Astrocyte (in vitro differentiated cells and primary cell): Measurements from ENCODE around the gene NEBL. TPM values are rescaled to one million over a fixed set of nuclear protein-coding genes. Genes with fewer than 3 reads are reported as not detected.

Experiments used
- DNase-seq: peaks from one replicate; pipeline ENCODE4 v3.0.0-alpha.2; 2010; ENCODE audit warnings: low read depth
- FAIRE-seq: peaks from 2 replicates; lab custom pipeline; 2011; peaks lifted over from hg19 to GRCh38; lab: Jason Lieb, UNC
- H2AFZ ChIP-seq: 2 replicates; pipeline ENCODE4 v1.6.0; 2012; ENCODE audit warnings: low read depth, low read length, inconsistent platforms
- H3K27ac ChIP-seq: 2 replicates; pipeline ENCODE4 v1.5.1; 2011; ENCODE audit warnings: low read depth, low read length, inconsistent platforms
- H3K27me3 ChIP-seq: 2 replicates; pipeline ENCODE4 v1.6.0; 2011; ENCODE audit warnings: low read length, inconsistent platforms; ENCODE audit not compliant: insufficient read depth
- H3K36me3 ChIP-seq: 2 replicates; pipeline ENCODE4 v1.5.1; 2011; ENCODE audit warnings: low read length, inconsistent platforms; ENCODE audit not compliant: insufficient read depth
- H3K4me1 ChIP-seq: 2 replicates; pipeline ENCODE4 v1.5.1; 2011; ENCODE audit warnings: low read length, inconsistent platforms; ENCODE audit not compliant: insufficient read depth
- H3K4me2 ChIP-seq: 2 replicates; pipeline ENCODE4 v1.6.0; 2012; ENCODE audit warnings: low read length, inconsistent platforms
- H3K4me3 ChIP-seq: 2 replicates; pipeline ENCODE4 v1.5.1; 2011; ENCODE audit warnings: low read depth, mild to moderate bottlenecking, low read length, inconsistent platforms; ENCODE audit not compliant: insufficient read depth
- H3K79me2 ChIP-seq: 2 replicates; pipeline ENCODE4 v1.6.0; 2012; ENCODE audit warnings: mild to moderate bottlenecking, low read length, inconsistent platforms; ENCODE audit not compliant: insufficient read depth
- H3K9ac ChIP-seq: 2 replicates; pipeline ENCODE4 v1.6.0; 2012; ENCODE audit warnings: mild to moderate bottlenecking, low read length, inconsistent platforms
- H3K9me3 ChIP-seq: 2 replicates; pipeline ENCODE4 v1.5.1; 2012; ENCODE audit warnings: low read depth, mild to moderate bottlenecking, low read length, inconsistent platforms; ENCODE audit not compliant: insufficient read depth
- H4K20me1 ChIP-seq: 2 replicates; pipeline ENCODE4 v1.6.0; 2012; ENCODE audit warnings: low read length, inconsistent platforms; ENCODE audit not compliant: insufficient read depth
- H3K27ac Mint-ChIP-seq: one replicate; pipeline ENCODE4 v1.8.0; 2021; ENCODE audit warnings: mild to moderate bottlenecking, mixed read lengths; ENCODE audit not compliant: unreplicated experiment
- H3K27me3 Mint-ChIP-seq: one replicate; pipeline ENCODE4 v1.8.0; 2021; ENCODE audit warnings: low read depth, mixed read lengths; ENCODE audit not compliant: unreplicated experiment
- H3K36me3 Mint-ChIP-seq: one replicate; pipeline ENCODE4 v1.8.0; 2021; ENCODE audit warnings: low read depth, mixed read lengths; ENCODE audit not compliant: unreplicated experiment
- H3K4me1 Mint-ChIP-seq: one replicate; pipeline ENCODE4 v1.8.0; 2021; ENCODE audit warnings: low read depth, mixed read lengths; ENCODE audit not compliant: unreplicated experiment
- H3K4me3 Mint-ChIP-seq: one replicate; pipeline ENCODE4 v1.8.0; 2021; ENCODE audit warnings: mild to moderate bottlenecking, moderate library complexity, mixed read lengths; ENCODE audit not compliant: unreplicated experiment
- H3K9me3 Mint-ChIP-seq: one replicate; pipeline ENCODE4 v1.8.0; 2021; ENCODE audit warnings: mild to moderate bottlenecking, mixed read lengths; ENCODE audit not compliant: unreplicated experiment
- EZH2 ChIP-seq: IDR thresholded peaks from 2 replicates; pipeline ENCODE4 v1.6.1; 2012; ENCODE audit warnings: mild to moderate bottlenecking, low read length, inconsistent platforms; ENCODE audit not compliant: insufficient read depth
- total RNA-seq: library from RNA; stranded (reverse); gene quantifications from 2 replicates; pipeline ENCODE4 v1.2.1, GENCODE V29; 2021
- TF ChIP-seq, protein P1 (sequence below): IDR thresholded peaks from 2 replicates; pipeline ENCODE4 v1.5.1; 2011; ENCODE audit warnings: low read depth, mild to moderate bottlenecking, inconsistent platforms, low read length, moderate library complexity; ENCODE audit not compliant: insufficient read depth

NEBL gene
- total RNA-seq, 1 donor from 2014 or later: 6.0 TPM

- Histone ChIP-seq H3K4me2 (no peak overlapping the region), H3K36me3 (no peaks in the 10 kb centered on the region), H3K27me3 (no peaks in the 10 kb centered on the region), H2AFZ (no peak overlapping the region), H3K9ac (no peak overlapping the region), H3K9me3 (no peaks in the 10 kb centered on the region), H3K4me1 (no peaks in the 10 kb centered on the region), H4K20me1 (no peaks in the 10 kb centered on the region), H3K4me3 (no peak overlapping the region), H3K27ac (no peak overlapping the region), H3K79me2 (no peaks in the 10 kb centered on the region)
- Mint-ChIP-seq H3K9me3 (peaks cover 2% of the 10 kb centered on the region), H3K27ac (no peak overlapping the region), H3K36me3 (peaks cover 4% of the 10 kb centered on the region), H3K4me1 (peaks cover 9% of the 10 kb centered on the region), H3K4me3 (no peak overlapping the region), H3K27me3 (no peaks in the 10 kb centered on the region)
- DNase-seq: no peak
- no peak for FAIRE-seq
- no peak for TF ChIP-seq EZH2
- TF ChIP-seq, protein P1, sequence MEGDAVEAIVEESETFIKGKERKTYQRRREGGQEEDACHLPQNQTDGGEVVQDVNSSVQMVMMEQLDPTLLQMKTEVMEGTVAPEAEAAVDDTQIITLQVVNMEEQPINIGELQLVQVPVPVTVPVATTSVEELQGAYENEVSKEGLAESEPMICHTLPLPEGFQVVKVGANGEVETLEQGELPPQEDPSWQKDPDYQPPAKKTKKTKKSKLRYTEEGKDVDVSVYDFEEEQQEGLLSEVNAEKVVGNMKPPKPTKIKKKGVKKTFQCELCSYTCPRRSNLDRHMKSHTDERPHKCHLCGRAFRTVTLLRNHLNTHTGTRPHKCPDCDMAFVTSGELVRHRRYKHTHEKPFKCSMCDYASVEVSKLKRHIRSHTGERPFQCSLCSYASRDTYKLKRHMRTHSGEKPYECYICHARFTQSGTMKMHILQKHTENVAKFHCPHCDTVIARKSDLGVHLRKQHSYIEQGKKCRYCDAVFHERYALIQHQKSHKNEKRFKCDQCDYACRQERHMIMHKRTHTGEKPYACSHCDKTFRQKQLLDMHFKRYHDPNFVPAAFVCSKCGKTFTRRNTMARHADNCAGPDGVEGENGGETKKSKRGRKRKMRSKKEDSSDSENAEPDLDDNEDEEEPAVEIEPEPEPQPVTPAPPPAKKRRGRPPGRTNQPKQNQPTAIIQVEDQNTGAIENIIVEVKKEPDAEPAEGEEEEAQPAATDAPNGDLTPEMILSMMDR: no peak
These were observed 60.7 kb downstream of the NEBL start for GRCh38 chr10:20836401-20836800.

DNA sequence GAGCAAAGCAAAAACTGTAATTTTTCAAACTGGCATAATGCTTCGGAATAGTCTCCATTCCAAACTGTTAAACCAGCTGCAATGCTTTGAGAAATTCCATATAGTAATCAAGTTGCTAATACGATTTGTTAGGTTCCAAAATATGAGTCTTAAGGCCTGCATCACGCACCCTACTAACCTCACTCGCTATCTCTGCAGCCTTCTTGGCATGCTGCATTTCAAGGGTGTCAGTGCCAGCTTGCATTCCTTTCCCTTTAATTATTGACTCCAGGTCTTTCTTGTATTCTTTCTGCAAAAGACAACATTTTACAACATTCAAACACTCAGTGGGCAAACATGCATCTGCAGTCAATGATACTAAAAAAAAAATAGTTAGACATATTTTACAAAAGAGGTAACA, 61.8 kb downstream of the NEBL start:
- FAIRE-seq (no peak), DNase-seq (no peak)
- H3K36me3 Mint-ChIP-seq: peaks cover 4% of the 10 kb centered on the region
- H3K36me3 ChIP-seq: no peaks in the 10 kb centered on the region
- no peaks in the 10 kb centered on the region for H3K27me3 Mint-ChIP-seq
- H3K27ac Mint-ChIP-seq: no peak overlapping the region
- no peaks in the 10 kb centered on the region for H3K27me3 ChIP-seq
- H3K4me3 ChIP-seq: no peak overlapping the region
- no peak overlapping the region for H3K27ac ChIP-seq
- peaks cover 2% of the 10 kb centered on the region for H3K9me3 Mint-ChIP-seq
- H3K9me3 ChIP-seq: no peaks in the 10 kb centered on the region
- no peak overlapping the region for H2AFZ ChIP-seq
- TF ChIP-seq, protein P1: no peak
- TF ChIP-seq EZH2: no peak
- no peaks in the 10 kb centered on the region for H3K4me1 ChIP-seq
- no peaks in the 10 kb centered on the region for H4K20me1 ChIP-seq
- no peak overlapping the region for H3K9ac ChIP-seq
- H3K79me2 ChIP-seq: no peaks in the 10 kb centered on the region
- H3K4me3 Mint-ChIP-seq: no peak overlapping the region
- peaks cover 7% of the 10 kb centered on the region for H3K4me1 Mint-ChIP-seq
- no peak overlapping the region for H3K4me2 ChIP-seq

GRCh38 chr10:20834825-20835224, 62.3 kb downstream of the NEBL start:
- H3K4me3 ChIP-seq: no peak overlapping the region
- no peak overlapping the region for H3K4me3 Mint-ChIP-seq
- H3K36me3 ChIP-seq: no peaks in the 10 kb centered on the region
- H3K27ac Mint-ChIP-seq: no peak overlapping the region
- peaks cover 7% of the 10 kb centered on the region for H3K4me1 Mint-ChIP-seq
- H2AFZ ChIP-seq: no peak overlapping the region
- H3K36me3 Mint-ChIP-seq: peaks cover 4% of the 10 kb centered on the region
- FAIRE-seq (no peak), DNase-seq (no peak)
- no peak overlapping the region for H3K9ac ChIP-seq
- H3K79me2 ChIP-seq: no peaks in the 10 kb centered on the region
- H3K9me3 Mint-ChIP-seq: peaks cover 2% of the 10 kb centered on the region
- H3K27me3 Mint-ChIP-seq: no peaks in the 10 kb centered on the region
- H3K9me3 ChIP-seq: no peaks in the 10 kb centered on the region
- H3K27me3 ChIP-seq: no peaks in the 10 kb centered on the region
- no peak overlapping the region for H3K4me2 ChIP-seq
- H4K20me1 ChIP-seq: no peaks in the 10 kb centered on the region
- no peak overlapping the region for H3K27ac ChIP-seq
- no peak for TF ChIP-seq EZH2
- TF ChIP-seq, protein P1: no peak
- H3K4me1 ChIP-seq: no peaks in the 10 kb centered on the region
